Brain microvascular endothelial cell (primary cell): Measurements from ENCODE around the gene OVCH1.
"Not testable (repeated sequence)": the region's sequence is repeated elsewhere in the genome, so short reads cannot be mapped to it uniquely, and the experiment has no call there.

Experiments used
- DNase-seq: peaks from one replicate; pipeline ENCODE4 v3.0.0-alpha.2; 2020
- H3K27ac ChIP-seq: fragments of 250-450 bp; sonication (Bioruptor Pico); 2 replicates; pipeline ENCODE4 v1.5.1; 2020; ENCODE audit warnings: mild to moderate bottlenecking, moderate library complexity
- H3K27me3 ChIP-seq: fragments of 250-450 bp; sonication (Bioruptor Pico); replicated peaks from 2 replicates; pipeline ENCODE4 v1.5.1; 2020; ENCODE audit warnings: mild to moderate bottlenecking
- H3K36me3 ChIP-seq: fragments of 250-450 bp; sonication (Bioruptor Pico); replicated peaks from 2 replicates; pipeline ENCODE4 v1.5.1; 2020; ENCODE audit warnings: mild to moderate bottlenecking
- H3K4me3 ChIP-seq: 2 replicates; pipeline ENCODE4 v1.5.1; 2011; ENCODE audit warnings: low read depth, mild to moderate bottlenecking, control low read depth, low read length, moderate library complexity
- in situ Hi-C: cut with HindIII; loops from 2 replicates; pipeline ENCODE4 v1.10.0; 2017; ENCODE audit warnings: low sequenced_read_pairs, low pct_ligation_motif_present
- TF ChIP-seq, protein P1 (sequence below): IDR thresholded peaks from 2 replicates; pipeline ENCODE4 v1.5.1; 2011; ENCODE audit warnings: low read depth, mild to moderate bottlenecking, moderate library complexity, low read length, control low read depth, inconsistent platforms; ENCODE audit errors: missing control alignments

OVCH1 gene

GRCh38 chr12:29402437-29402836, 95.0 kb downstream of the OVCH1 start:
- Histone ChIP-seq H3K36me3 (no peaks in the 10 kb centered on the region), H3K27me3 (no peaks in the 10 kb centered on the region), H3K27ac (no peak overlapping the region), H3K4me3 (no peak overlapping the region)
- in situ Hi-C loops = no loop called here
- no peak for DNase-seq
- TF ChIP-seq, protein P1, sequence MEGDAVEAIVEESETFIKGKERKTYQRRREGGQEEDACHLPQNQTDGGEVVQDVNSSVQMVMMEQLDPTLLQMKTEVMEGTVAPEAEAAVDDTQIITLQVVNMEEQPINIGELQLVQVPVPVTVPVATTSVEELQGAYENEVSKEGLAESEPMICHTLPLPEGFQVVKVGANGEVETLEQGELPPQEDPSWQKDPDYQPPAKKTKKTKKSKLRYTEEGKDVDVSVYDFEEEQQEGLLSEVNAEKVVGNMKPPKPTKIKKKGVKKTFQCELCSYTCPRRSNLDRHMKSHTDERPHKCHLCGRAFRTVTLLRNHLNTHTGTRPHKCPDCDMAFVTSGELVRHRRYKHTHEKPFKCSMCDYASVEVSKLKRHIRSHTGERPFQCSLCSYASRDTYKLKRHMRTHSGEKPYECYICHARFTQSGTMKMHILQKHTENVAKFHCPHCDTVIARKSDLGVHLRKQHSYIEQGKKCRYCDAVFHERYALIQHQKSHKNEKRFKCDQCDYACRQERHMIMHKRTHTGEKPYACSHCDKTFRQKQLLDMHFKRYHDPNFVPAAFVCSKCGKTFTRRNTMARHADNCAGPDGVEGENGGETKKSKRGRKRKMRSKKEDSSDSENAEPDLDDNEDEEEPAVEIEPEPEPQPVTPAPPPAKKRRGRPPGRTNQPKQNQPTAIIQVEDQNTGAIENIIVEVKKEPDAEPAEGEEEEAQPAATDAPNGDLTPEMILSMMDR = no peak

- no peak overlapping the region for H3K27ac ChIP-seq
- no peak for DNase-seq
- TF ChIP-seq, protein P1 = no peak
- in situ Hi-C loops = no loop called here
- no peaks in the 10 kb centered on the region for H3K27me3 ChIP-seq
- H3K36me3 ChIP-seq = no peaks in the 10 kb centered on the region
- H3K4me3 ChIP-seq = no peak overlapping the region
Measured at GRCh38 chr12:29398495-29398894, 99.0 kb downstream of the OVCH1 start.

DNA sequence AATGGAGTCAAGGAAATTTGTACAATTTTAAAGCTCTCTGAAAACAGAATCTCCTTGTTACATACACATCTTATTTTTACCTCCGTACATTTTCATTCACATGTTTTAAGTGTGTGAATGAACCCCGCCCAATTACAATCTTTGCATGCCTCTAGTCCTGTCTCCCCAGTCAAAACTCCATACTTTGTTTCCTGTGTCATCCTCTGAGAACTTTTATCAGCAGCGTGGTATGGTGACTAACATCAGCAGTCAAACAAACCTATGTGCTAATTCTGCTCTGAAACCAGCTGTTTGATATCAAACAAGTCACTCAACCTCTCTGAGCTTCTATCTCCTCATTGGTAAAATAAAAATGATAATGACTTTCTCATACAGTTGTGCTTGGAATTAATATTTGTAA, 100.7 kb downstream of the OVCH1 start:
- Histone ChIP-seq H3K27me3 (no peaks in the 10 kb centered on the region), H3K27ac (no peak overlapping the region), H3K36me3 (no peaks in the 10 kb centered on the region), H3K4me3 (no peak overlapping the region)
- peak; percentile 54 for DNase-seq
- in situ Hi-C loops = no loop called here
- TF ChIP-seq, protein P1 = no peak

- in situ Hi-C loops = no loop called here
Measured at GRCh38 chr12:29395356-29395755, 102.1 kb downstream of the OVCH1 start.

GRCh38 chr12:29390419-29390818, 107.1 kb downstream of the OVCH1 start:
- H3K27me3 ChIP-seq, H3K4me3 ChIP-seq, in situ Hi-C loops, H3K36me3 ChIP-seq, H3K27ac ChIP-seq, DNase-seq: not testable (repeated sequence)

More at GRCh38 chr12:29395356-29395755, 102.1 kb downstream of the OVCH1 start:
- no peak overlapping the region for H3K4me3 ChIP-seq
- no peaks in the 10 kb centered on the region for H3K27me3 ChIP-seq
- H3K36me3 ChIP-seq = no peaks in the 10 kb centered on the region
- TF ChIP-seq, protein P1 = no peak
- no peak overlapping the region for H3K27ac ChIP-seq
- DNase-seq = no peak

DNA sequence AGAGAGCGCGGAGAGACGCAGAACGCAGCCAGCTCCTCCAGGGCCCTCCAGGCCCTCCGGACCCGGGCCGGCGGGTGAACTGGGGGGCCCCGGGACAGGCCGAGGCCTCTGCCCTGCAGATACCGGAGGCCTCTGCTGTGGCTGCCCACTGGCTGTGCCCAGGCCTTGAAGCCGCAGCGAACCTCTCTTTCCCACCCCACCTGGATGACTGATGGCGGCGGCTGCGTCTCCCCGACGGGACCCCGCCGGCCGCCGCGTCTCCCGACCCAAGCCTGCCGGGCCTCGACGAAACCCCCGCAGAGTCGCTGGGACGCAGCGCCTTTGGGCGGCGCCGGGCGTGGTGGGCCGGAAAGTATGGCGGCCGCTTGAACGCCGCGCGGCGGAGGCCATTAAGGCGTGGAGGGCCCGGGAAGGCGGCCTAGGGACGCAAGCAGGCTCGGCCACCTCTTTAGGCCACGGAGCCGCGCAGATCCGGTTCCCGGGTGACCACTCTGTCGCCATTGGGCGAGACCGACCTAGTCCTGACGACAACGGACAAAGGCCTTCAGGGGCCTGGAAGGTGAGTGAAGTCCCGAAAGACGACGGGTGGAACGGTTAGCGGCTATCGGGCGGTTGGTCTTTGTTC, 108.1 kb downstream of the OVCH1 start:
- in situ Hi-C loops = no loop called here
- Histone ChIP-seq H3K4me3 (no peak overlapping the region), H3K27ac (no peak overlapping the region), H3K36me3 (no peaks in the 10 kb centered on the region), H3K27me3 (no peaks in the 10 kb centered on the region)
- DNase-seq = no peak
- TF ChIP-seq, protein P1 = no peak

GRCh38 chr12:29386084-29386680, 111.3 kb downstream of the OVCH1 start:
- H3K27me3 ChIP-seq, H3K4me3 ChIP-seq, in situ Hi-C loops, H3K27ac ChIP-seq, H3K36me3 ChIP-seq, DNase-seq: not testable (repeated sequence)

DNA sequence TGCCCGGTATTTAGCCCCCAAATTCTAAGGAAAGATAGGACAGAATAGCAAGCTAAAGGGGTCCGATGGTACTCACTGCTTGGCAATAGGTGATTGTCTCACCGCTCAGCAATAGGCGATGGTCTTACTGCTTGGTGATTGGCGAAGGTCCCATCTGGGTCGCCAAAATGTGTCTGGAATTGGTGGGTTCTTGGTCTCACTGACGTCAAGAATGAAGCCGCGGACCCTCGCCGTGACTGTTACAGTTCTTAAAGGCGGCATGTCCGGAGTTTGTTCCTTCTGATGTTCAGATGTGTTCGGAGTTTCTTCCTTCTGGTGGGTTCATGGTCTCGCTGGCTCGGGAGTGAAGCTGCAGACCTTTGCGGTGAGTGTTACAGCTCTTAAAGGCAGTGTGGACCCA, 112.3 kb downstream of the OVCH1 start:
- H3K27me3 ChIP-seq, DNase-seq, H3K4me3 ChIP-seq, in situ Hi-C loops, H3K36me3 ChIP-seq, H3K27ac ChIP-seq: not testable (repeated sequence)
